GM23248 (cell line): ENCODE data around the gene CELA2B.

Experiments
- EZH2 ChIP-seq: fragments of 200-600 bp; sonication (generic); IDR thresholded peaks from 2 replicates; pipeline ENCODE4 v1.6.1; 2018; ENCODE audit warnings: antibody characterized with exemption, mild to moderate bottlenecking; ENCODE audit not compliant: insufficient read depth, poor library complexity, severe bottlenecking
- EZH2phosphoT487 ChIP-seq: fragments of 200-600 bp; sonication (generic); IDR thresholded peaks from 2 replicates; pipeline ENCODE4 v1.6.1; 2018; ENCODE audit warnings: antibody characterized with exemption, moderate library complexity, mild to moderate bottlenecking, low read depth; ENCODE audit not compliant: insufficient read depth

DNA sequence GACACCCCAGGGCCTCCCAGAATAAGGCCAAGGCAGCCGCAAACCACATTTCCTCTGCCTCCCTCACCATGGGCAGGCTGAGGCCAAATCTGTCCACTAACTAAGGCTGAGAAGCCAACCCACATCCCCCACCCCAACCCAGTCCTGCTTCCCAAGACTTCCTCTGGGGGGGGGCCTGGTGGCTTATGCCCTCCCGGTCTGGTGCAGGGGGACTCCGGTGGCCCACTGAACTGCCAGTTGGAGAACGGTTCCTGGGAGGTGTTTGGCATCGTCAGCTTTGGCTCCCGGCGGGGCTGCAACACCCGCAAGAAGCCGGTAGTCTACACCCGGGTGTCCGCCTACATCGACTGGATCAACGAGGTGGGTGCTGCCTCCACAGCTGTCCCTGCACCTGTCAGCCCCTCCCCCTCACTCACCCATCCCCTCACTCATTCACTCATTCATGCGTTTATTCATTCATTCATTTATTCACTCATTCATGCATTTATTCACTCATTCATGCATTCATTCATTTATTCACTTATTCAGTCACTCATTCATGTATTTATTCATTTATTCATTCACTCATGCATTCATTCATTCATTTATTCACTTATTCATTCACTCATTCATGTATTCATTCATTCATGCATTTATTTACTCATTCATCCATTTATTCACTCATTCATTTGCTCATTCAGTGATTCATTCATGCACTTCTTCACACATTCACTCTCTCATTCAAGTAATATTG, 30.3 kb upstream of the CELA2B start:
- TF ChIP-seq EZH2, result no peak
- no peak for TF ChIP-seq EZH2phosphoT487
